GM06990 (cell line): Measurements from ENCODE around the gene ARHGEF1.

ENCODE experiments used
- DNase-seq: peaks from one replicate; pipeline ENCODE4 v3.0.0-alpha.2; 2011; ENCODE audit not compliant: insufficient read length; ENCODE audit errors: extremely low read depth
- H3K27me3 ChIP-seq: replicated peaks from 2 replicates; pipeline ENCODE4 v1.6.0; 2011; ENCODE audit warnings: low read length; ENCODE audit not compliant: control insufficient read depth, insufficient read depth
- H3K36me3 ChIP-seq: 2 replicates; pipeline ENCODE4 v1.5.1; 2011; ENCODE audit warnings: low read length; ENCODE audit not compliant: control insufficient read depth, insufficient read depth
- H3K4me3 ChIP-seq: replicated peaks from 2 replicates; pipeline ENCODE4 v1.5.1; 2011; ENCODE audit warnings: low read depth, mild to moderate bottlenecking, control low read depth, low read length
- TF ChIP-seq, protein P1 (sequence below): IDR thresholded peaks from 2 replicates; pipeline ENCODE4 v1.5.1; 2011; ENCODE audit warnings: low read length, control low read depth, mild to moderate bottlenecking, inconsistent platforms; ENCODE audit not compliant: insufficient read depth, poor library complexity, severe bottlenecking

The ARHGEF1 gene

DNA sequence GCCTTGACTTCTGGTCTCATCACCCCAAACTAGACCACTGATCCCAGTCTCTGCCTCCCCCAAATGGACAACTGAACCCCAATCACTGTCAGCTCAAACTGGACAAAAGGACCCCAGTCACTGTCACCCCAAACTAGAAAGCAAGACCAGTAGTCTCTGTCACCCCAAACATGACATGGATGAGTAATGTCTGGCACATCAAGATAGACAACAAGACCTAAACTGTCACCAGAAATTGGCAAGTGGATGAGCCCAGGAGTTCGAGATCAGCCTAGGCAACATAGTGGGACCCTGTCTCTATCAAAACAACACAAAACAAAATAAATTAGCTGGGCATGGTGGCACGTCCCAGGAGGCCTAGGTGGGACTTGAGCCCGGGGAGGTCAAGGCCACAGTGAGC lies 64.1 kb downstream of the ARHGEF1 start:
- no peak for DNase-seq
- Histone ChIP-seq H3K36me3 (no peaks in the 10 kb centered on the region), H3K27me3 (no peaks in the 10 kb centered on the region), H3K4me3 (no peak overlapping the region)
- TF ChIP-seq, protein P1, sequence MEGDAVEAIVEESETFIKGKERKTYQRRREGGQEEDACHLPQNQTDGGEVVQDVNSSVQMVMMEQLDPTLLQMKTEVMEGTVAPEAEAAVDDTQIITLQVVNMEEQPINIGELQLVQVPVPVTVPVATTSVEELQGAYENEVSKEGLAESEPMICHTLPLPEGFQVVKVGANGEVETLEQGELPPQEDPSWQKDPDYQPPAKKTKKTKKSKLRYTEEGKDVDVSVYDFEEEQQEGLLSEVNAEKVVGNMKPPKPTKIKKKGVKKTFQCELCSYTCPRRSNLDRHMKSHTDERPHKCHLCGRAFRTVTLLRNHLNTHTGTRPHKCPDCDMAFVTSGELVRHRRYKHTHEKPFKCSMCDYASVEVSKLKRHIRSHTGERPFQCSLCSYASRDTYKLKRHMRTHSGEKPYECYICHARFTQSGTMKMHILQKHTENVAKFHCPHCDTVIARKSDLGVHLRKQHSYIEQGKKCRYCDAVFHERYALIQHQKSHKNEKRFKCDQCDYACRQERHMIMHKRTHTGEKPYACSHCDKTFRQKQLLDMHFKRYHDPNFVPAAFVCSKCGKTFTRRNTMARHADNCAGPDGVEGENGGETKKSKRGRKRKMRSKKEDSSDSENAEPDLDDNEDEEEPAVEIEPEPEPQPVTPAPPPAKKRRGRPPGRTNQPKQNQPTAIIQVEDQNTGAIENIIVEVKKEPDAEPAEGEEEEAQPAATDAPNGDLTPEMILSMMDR, result no peak

DNA sequence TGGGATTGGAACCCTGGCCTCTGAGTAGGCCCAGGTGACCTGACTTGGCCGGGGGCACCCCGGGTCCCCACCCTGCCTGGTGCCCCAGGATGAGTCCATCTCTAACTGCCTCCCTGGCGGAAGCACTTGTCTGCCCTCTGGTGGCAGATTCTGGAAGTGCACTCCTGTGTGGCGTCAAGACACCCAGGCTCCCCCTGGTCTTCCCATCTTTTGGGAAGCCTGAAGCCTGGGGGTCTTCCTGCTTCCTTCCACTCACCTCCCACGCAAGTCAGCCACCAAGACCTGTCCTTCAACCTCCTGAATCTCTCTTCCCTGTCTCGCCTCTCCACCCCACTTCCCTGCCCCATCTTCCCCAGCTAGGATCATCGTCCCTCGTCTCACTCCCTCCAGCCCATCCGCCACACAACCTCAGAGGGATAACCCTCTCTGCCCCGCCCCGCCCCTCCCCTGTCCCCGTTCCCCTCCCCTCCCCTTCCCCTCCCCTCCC lies 68.7 kb downstream of the ARHGEF1 start:
- Histone ChIP-seq H3K27me3 (no peaks in the 10 kb centered on the region), H3K4me3 (no peak overlapping the region), H3K36me3 (peaks cover 1% of the 10 kb centered on the region; the same call in 1 of the 2 replicates)
- peak; percentile 65 for DNase-seq
- TF ChIP-seq, protein P1, result peak; percentile 98

DNA sequence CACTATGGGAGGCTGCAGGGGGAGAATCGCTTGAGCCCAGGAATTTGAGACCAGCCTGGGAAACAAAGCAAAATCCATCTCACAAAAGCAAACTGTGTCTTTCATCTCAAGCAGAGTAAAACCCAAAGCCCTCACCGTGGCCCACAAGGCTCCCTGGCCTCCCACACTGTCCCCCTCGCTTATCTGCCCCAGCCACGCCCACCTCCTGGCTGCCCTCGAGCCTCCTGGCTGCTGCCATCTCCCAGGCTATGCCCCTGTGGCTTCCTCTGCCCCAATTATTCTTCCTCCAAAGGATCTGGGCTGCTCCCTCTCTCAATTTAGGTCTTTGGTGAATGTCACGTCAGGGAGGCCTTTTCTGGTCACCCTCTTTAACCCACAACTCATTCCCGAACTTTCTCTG lies 72.5 kb downstream of the ARHGEF1 start:
- no peak overlapping the region for H3K4me3 ChIP-seq
- no peak for DNase-seq
- TF ChIP-seq, protein P1, result no peak
- peaks cover 1% of the 10 kb centered on the region; the same call in 1 of the 2 replicates for H3K36me3 ChIP-seq
- H3K27me3 ChIP-seq, result no peaks in the 10 kb centered on the region

DNA sequence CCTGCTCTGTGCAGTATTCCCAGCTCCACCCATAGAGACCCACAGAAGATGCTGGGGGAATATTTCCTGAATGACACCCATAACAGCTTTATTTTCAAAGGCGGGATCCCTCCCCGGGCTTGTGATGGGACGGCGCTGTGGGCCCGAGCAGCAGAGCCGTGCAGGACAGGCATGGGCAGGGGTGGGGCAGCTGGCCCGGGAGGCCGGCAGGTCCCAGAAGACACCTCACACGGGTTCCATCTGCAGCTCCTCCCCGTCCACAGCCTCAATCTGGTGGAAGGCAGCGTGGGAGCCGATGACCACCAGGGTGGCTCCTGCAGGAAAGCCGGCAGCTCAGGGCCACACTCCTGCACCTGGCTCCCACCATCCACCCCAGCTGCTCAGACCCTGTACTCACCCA lies 73.6 kb downstream of the ARHGEF1 start:
- TF ChIP-seq, protein P1, result no peak
- no peak for DNase-seq
- H3K27me3 ChIP-seq, result no peaks in the 10 kb centered on the region
- peaks cover 1% of the 10 kb centered on the region; the same call in 1 of the 2 replicates for H3K36me3 ChIP-seq
- no peak overlapping the region for H3K4me3 ChIP-seq
